OCI-LY7 (cell line): ENCODE results near the gene OR4F6.
"Not testable (repeated sequence)": the region's sequence is repeated elsewhere in the genome, so short reads cannot be mapped to it uniquely, and the experiment has no call there.

Experiments
- CTCF ChIP-seq: fragments of 200-600 bp; sonication (generic); conservative IDR thresholded peaks from 2 replicates; pipeline ENCODE4 v1.5.1; 2014; ENCODE audit warnings: mild to moderate bottlenecking, antibody characterized with exemption, low read length, moderate library complexity, mixed read lengths
- EZH2phosphoT487 ChIP-seq: fragments of 200-600 bp; sonication (generic); IDR thresholded peaks from 2 replicates; pipeline ENCODE4 v1.6.1; 2018; ENCODE audit warnings: low read depth, borderline replicate concordance, mild to moderate bottlenecking, mixed run types, antibody characterized with exemption, low read length, moderate library complexity, mixed read lengths

- not testable (repeated sequence) for TF ChIP-seq CTCF, EZH2phosphoT487
Measured at GRCh38 chr15:101767083-101767640, 36.1 kb upstream of the OR4F6 start.
